ENCODE measurements around the gene UMPS.

The UMPS gene

GRCh38 chr3:124791639-124792151 is 61.4 kb downstream of the UMPS start:
- Histone ChIP-seq H3K79me1 (replicated peaks; ENCODE audit: low read length, poor library complexity, severe bottlenecking) (peaks cover 17% of the 10 kb centered on the region), H3K23ac (ENCODE audit: low read length in 2 of 2) (no peak overlapping the region), H3K14ac (ENCODE audit: low read length in 2 of 2) (no peak overlapping the region), H3K27ac (ENCODE audit: low read length, poor library complexity, severe bottlenecking) (peak overlapping the region; percentile 89), H3K4ac (ENCODE audit: low read depth in 1 of 2, low read length in 2 of 2) (no peak overlapping the region), H3K36me3 (ENCODE audit: control insufficient read depth in 1 of 2, insufficient read depth in 2 of 2, low read depth in 1 of 2, low read length in 2 of 2) (peaks cover 19 to 41% of the 10 kb centered on the region in 2 experiments), H3K18ac (ENCODE audit: low read depth in 1 of 2, low read length in 2 of 2) (peak overlapping the region; percentile 8 to 89), H4K8ac (ENCODE audit: low read length) (no peak overlapping the region), H3K27me3 (ENCODE audit: control insufficient read depth in 1 of 2, insufficient read depth in 1 of 2, low read length in 2 of 2) (no peaks in the 10 kb centered on the region), H2AK5ac (ENCODE audit: low read length, severe bottlenecking) (no peak overlapping the region), H3K9ac (ENCODE audit: low read length) (peak overlapping the region; percentile 79), H2BK15ac (ENCODE audit: low read depth, poor library complexity, severe bottlenecking) (no peak overlapping the region), H2AFZ (ENCODE audit: low read depth, low read length) (no peak overlapping the region), H2BK12ac (ENCODE audit: low read length in 2 of 2) (peak overlapping the region; percentile 6 to 64), H2BK5ac (ENCODE audit: low read depth, low read length, poor library complexity, severe bottlenecking) (no peak overlapping the region), H3K4me3 (ENCODE audit: insufficient read depth in 1 of 2, low read depth in 1 of 2, low read length in 2 of 2) (peak overlapping the region in 1 of 2 experiments; percentile 30), H3K9me3 (ENCODE audit: control insufficient read depth, low read length) (no peaks in the 10 kb centered on the region), H4K91ac (ENCODE audit: low read length) (no peak overlapping the region), H3K4me2 (ENCODE audit: low read length, poor library complexity, severe bottlenecking) (no peak overlapping the region), H2BK120ac (ENCODE audit: low read depth, low read length) (no peak overlapping the region), H3K4me1 (ENCODE audit: control insufficient read depth, insufficient read depth, low read depth, low read length) (peaks cover 21% of the 10 kb centered on the region)
- 18% methylated on average over 3 of the region's 8 CpGs for WGBS
- DNase-seq: peak; percentile 100

GRCh38 chr3:124792341-124793040 is 62.2 kb downstream of the UMPS start:
- H3K9me3 ChIP-seq (ENCODE audit: control insufficient read depth, low read length): no peaks in the 10 kb centered on the region
- peak overlapping the region in 1 of 2 experiments; percentile 13 for H3K4ac ChIP-seq (ENCODE audit: low read depth in 1 of 2, low read length in 2 of 2)
- no peak overlapping the region for H2BK120ac ChIP-seq (ENCODE audit: low read depth, low read length)
- H3K4me3 ChIP-seq (ENCODE audit: insufficient read depth in 1 of 2, low read depth in 1 of 2, low read length in 2 of 2): peak overlapping the region in 1 of 2 experiments; percentile 30
- peak overlapping the region; percentile 85 for H3K27ac ChIP-seq (ENCODE audit: low read length, poor library complexity, severe bottlenecking)
- H2BK12ac ChIP-seq (ENCODE audit: low read length in 2 of 2): peak overlapping the region in 1 of 2 experiments; percentile 65
- H3K4me1 ChIP-seq (ENCODE audit: control insufficient read depth, insufficient read depth, low read depth, low read length): peaks cover 21% of the 10 kb centered on the region
- WGBS: 85% methylated on average over 7 of the region's 7 CpGs
- H3K79me1 ChIP-seq (replicated peaks; ENCODE audit: low read length, poor library complexity, severe bottlenecking): peaks cover 24% of the 10 kb centered on the region
- H3K23ac ChIP-seq (ENCODE audit: low read length in 2 of 2): no peak overlapping the region
- no peak overlapping the region for H3K4me2 ChIP-seq (ENCODE audit: low read length, poor library complexity, severe bottlenecking)
- H3K18ac ChIP-seq (ENCODE audit: low read depth in 1 of 2, low read length in 2 of 2): peak overlapping the region; percentile 16 to 68
- peak overlapping the region; percentile 39 for H2BK5ac ChIP-seq (ENCODE audit: low read depth, low read length, poor library complexity, severe bottlenecking)
- H3K9ac ChIP-seq (ENCODE audit: low read length): peak overlapping the region; percentile 79
- peak overlapping the region; percentile 1 for H4K8ac ChIP-seq (ENCODE audit: low read length)
- no peak overlapping the region for H2AFZ ChIP-seq (ENCODE audit: low read depth, low read length)
- no peak for DNase-seq
- no peak overlapping the region for H3K14ac ChIP-seq (ENCODE audit: low read length in 2 of 2)
- peak overlapping the region; percentile 94 for H2AK5ac ChIP-seq (ENCODE audit: low read length, severe bottlenecking)
- no peaks in the 10 kb centered on the region for H3K27me3 ChIP-seq (ENCODE audit: control insufficient read depth in 1 of 2, insufficient read depth in 1 of 2, low read length in 2 of 2)
- H2BK15ac ChIP-seq (ENCODE audit: low read depth, poor library complexity, severe bottlenecking): peak overlapping the region; percentile 70
- peaks cover 25 to 49% of the 10 kb centered on the region in 2 experiments for H3K36me3 ChIP-seq (ENCODE audit: control insufficient read depth in 1 of 2, insufficient read depth in 2 of 2, low read depth in 1 of 2, low read length in 2 of 2)
- no peak overlapping the region for H4K91ac ChIP-seq (ENCODE audit: low read length)

- Histone ChIP-seq H2BK120ac (ENCODE audit: low read depth, low read length) (no peak overlapping the region), H2BK12ac (ENCODE audit: low read length in 2 of 2) (peak overlapping the region; percentile 9 to 88), H3K36me3 (ENCODE audit: control insufficient read depth in 1 of 2, insufficient read depth in 2 of 2, low read depth in 1 of 2, low read length in 2 of 2) (peaks cover 27 to 50% of the 10 kb centered on the region in 2 experiments), H3K4me2 (ENCODE audit: low read length, poor library complexity, severe bottlenecking) (no peak overlapping the region), H2AK5ac (ENCODE audit: low read length, severe bottlenecking) (peak overlapping the region; percentile 86), H2BK5ac (ENCODE audit: low read depth, low read length, poor library complexity, severe bottlenecking) (no peak overlapping the region), H3K27me3 (ENCODE audit: control insufficient read depth in 1 of 2, insufficient read depth in 1 of 2, low read length in 2 of 2) (no peaks in the 10 kb centered on the region), H3K23ac (ENCODE audit: low read length in 2 of 2) (no peak overlapping the region), H3K27ac (ENCODE audit: low read length, poor library complexity, severe bottlenecking) (peak overlapping the region; percentile 85), H3K9me3 (ENCODE audit: control insufficient read depth, low read length) (no peaks in the 10 kb centered on the region), H4K8ac (ENCODE audit: low read length) (peak overlapping the region; percentile 1), H3K4ac (ENCODE audit: low read depth in 1 of 2, low read length in 2 of 2) (peak overlapping the region in 1 of 2 experiments; percentile 78), H2BK15ac (ENCODE audit: low read depth, poor library complexity, severe bottlenecking) (peak overlapping the region; percentile 70), H3K79me1 (replicated peaks; ENCODE audit: low read length, poor library complexity, severe bottlenecking) (peaks cover 23% of the 10 kb centered on the region), H3K14ac (ENCODE audit: low read length in 2 of 2) (no peak overlapping the region), H3K4me1 (ENCODE audit: control insufficient read depth, insufficient read depth, low read depth, low read length) (peaks cover 22% of the 10 kb centered on the region), H3K4me3 (ENCODE audit: insufficient read depth in 1 of 2, low read depth in 1 of 2, low read length in 2 of 2) (no peak overlapping the region), H2AFZ (ENCODE audit: low read depth, low read length) (no peak overlapping the region), H3K9ac (ENCODE audit: low read length) (peak overlapping the region; percentile 79), H4K91ac (ENCODE audit: low read length) (peak overlapping the region; percentile 25), H3K18ac (ENCODE audit: low read depth in 1 of 2, low read length in 2 of 2) (peak overlapping the region; percentile 77 to 81)
- peak; percentile 76 for DNase-seq
- WGBS: 63% methylated on average over 5 of the region's 6 CpGs
Observed at GRCh38 chr3:124793054-124793739, 62.9 kb downstream of the UMPS start.

- peaks cover 30% of the 10 kb centered on the region for H3K79me1 ChIP-seq (replicated peaks; ENCODE audit: low read length, poor library complexity, severe bottlenecking)
Observed at GRCh38 chr3:124796477-124796876, 66.2 kb downstream of the UMPS start.

More at GRCh38 chr3:124796477-124796876, 66.2 kb downstream of the UMPS start:
- H4K91ac ChIP-seq (ENCODE audit: low read length): no peak overlapping the region
- DNase-seq: no peak
- no peaks in the 10 kb centered on the region for H3K9me3 ChIP-seq (ENCODE audit: control insufficient read depth, low read length)
- H3K4me1 ChIP-seq (ENCODE audit: control insufficient read depth, insufficient read depth, low read depth, low read length): peaks cover 35% of the 10 kb centered on the region
- no peak overlapping the region for H3K4me2 ChIP-seq (ENCODE audit: low read length, poor library complexity, severe bottlenecking)
- H2BK15ac ChIP-seq (ENCODE audit: low read depth, poor library complexity, severe bottlenecking): no peak overlapping the region
- H3K36me3 ChIP-seq (ENCODE audit: control insufficient read depth in 1 of 2, insufficient read depth in 2 of 2, low read depth in 1 of 2, low read length in 2 of 2): peaks cover 36 to 71% of the 10 kb centered on the region in 2 experiments
- 94% methylated on average over 19 of the region's 19 CpGs for WGBS
- H3K14ac ChIP-seq (ENCODE audit: low read length in 2 of 2): no peak overlapping the region
- H4K8ac ChIP-seq (ENCODE audit: low read length): no peak overlapping the region
- no peak overlapping the region for H2BK12ac ChIP-seq (ENCODE audit: low read length in 2 of 2)
- H3K18ac ChIP-seq (ENCODE audit: low read depth in 1 of 2, low read length in 2 of 2): no peak overlapping the region
- peak overlapping the region in 1 of 2 experiments; percentile 41 for H3K23ac ChIP-seq (ENCODE audit: low read length in 2 of 2)
- no peak overlapping the region for H2BK120ac ChIP-seq (ENCODE audit: low read depth, low read length)
- no peaks in the 10 kb centered on the region for H3K27me3 ChIP-seq (ENCODE audit: control insufficient read depth in 1 of 2, insufficient read depth in 1 of 2, low read length in 2 of 2)
- no peak overlapping the region for H3K4ac ChIP-seq (ENCODE audit: low read depth in 1 of 2, low read length in 2 of 2)
- no peak overlapping the region for H3K9ac ChIP-seq (ENCODE audit: low read length)
- no peak overlapping the region for H2AK5ac ChIP-seq (ENCODE audit: low read length, severe bottlenecking)
- no peak overlapping the region for H2AFZ ChIP-seq (ENCODE audit: low read depth, low read length)
- no peak overlapping the region for H2BK5ac ChIP-seq (ENCODE audit: low read depth, low read length, poor library complexity, severe bottlenecking)
- no peak overlapping the region for H3K27ac ChIP-seq (ENCODE audit: low read length, poor library complexity, severe bottlenecking)
- H3K4me3 ChIP-seq (ENCODE audit: insufficient read depth in 1 of 2, low read depth in 1 of 2, low read length in 2 of 2): no peak overlapping the region
